ENCODE measurements around the gene SELENOF.

SELENOF gene

DNA sequence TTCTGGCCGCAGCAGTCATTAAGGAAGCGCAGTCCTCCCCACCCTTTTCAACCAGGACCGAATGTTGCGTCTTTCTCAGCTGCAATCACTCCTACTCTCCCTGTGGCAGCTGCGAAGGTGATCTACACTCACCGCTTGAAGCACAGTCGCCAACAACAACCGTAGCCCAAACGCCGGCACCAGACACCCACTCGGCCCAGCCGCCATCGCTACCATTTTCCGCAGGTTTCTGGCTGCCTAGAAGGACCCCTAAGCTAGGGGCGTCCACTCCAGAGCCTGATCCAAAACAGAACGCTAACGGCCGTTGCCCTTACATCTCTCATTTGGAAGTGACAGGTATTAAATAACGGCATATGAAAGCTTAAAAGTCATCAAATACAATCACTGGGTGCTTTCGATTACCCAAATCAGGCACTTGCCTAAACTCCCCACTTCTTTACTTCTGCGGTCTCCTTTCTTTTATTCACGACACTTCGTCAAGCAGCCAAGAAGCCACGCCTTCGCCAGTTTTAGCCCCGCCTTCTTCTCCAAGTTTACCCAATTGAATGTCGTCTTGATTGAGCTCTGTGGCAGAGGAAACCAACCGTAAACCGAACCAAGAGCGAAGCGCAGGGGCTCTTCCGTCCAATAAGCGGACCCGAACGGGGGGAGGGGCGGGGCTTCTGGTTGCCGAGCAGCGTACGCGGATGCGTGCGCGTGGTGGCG, at the start of gene SELENOF:
TSS of gene SELENOF (minus strand) at position 231 of the 705 bp plus-strand sequence. CDS start at position 216, 15 bp downstream.
- peak; percentile 98 for DNase-seq (ENCODE audit: low spot score)

DNA sequence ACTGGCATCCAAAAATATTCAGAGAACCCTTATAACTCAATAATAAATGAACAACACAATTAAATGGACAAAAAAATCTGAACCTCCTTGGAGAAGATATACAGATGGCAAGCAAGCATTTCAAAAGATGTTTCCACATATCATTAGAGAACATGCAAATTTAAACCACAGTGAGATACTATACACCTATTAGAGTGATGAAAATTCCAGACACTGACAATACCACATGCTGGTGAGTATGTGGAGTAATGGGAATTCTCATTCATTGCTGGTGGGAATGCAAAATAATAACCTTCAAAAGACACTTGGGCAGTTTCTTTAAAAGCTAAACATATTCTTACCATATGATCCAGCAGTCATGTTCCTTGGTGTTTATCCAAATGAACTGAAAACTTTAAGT, 46.6 kb upstream of the SELENOF start:
- no peak for DNase-seq (ENCODE audit: low spot score)

DNA sequence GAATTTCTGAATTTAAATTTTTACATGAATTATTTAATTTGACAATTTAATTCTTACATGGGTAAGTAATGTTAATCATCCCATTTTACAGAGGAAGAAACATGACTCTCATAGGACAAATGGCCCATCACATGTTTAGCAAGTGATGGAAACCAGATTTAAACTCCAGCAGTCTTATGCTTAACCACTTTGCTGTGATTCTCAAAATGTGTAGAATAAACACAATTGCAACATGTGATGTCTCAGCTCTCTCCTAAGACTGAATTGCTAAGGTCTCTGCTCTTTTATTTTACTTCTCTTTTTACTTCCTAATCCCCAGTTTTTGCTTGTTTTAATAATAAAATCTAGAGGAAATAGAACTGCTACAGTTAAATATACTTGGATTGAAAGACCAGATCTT, 43.3 kb upstream of the SELENOF start:
- no peak for DNase-seq (ENCODE audit: low spot score)

DNA sequence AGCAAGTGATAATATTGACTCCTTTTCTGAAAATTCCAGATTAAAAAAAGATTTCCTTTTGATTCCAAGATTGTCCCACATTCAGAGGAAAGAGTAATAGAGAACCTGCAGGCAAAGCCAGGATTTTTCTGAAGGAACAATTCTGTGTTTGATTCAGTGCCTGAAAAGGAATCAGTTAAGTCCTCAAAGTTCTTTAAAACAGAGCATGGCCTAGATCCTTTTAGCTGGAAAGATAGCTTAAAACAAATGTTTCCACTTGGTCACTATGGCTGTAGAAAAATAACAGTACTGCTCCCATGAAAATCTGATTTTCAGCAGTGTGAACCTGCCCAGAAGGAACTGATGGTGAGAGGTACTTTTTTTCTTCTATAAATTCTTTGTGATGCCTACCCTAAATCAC, 42.3 kb upstream of the SELENOF start:
- no peak for DNase-seq (ENCODE audit: low spot score)

DNA sequence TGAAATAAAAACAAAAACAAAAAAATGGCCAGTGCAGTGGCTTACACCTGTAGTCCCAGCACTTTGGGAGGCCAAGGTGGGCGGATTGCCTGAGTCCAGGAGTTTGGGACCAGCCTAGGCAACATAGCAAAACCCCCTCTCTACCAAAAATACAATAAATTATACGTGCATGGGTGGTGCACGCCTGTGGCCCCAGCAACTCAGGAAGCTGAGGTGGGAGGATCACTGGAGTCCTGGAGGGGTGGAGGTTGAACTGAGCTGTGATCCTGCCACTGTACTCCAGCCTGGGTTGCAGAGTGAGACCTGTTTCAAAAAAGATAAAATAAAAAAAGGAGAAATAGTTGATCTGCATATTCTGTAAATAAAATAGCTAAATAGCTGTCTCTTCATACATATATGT, 41.8 kb upstream of the SELENOF start:
- DNase-seq (ENCODE audit: low spot score): no peak

DNA sequence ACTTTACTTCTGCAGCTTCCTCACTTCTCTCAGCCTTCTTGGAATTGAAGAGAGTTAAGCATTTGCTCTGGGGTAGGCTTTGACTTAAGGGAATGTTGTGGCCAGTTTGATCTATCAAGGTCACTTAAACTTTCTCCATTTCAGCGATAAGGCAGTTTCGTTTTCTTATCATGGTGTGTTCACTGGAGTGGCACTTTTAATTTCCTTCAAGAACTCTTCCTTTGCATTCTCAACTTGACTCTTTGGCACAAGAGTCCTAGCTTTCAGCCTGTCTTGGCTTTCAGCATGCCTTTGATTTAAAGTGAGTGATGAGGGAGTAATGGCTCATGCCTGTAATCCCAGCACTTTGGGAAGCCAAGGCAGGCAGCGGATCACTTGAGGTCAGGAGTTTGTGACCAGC, 39.2 kb upstream of the SELENOF start:
- DNase-seq (ENCODE audit: low spot score): no peak

DNA sequence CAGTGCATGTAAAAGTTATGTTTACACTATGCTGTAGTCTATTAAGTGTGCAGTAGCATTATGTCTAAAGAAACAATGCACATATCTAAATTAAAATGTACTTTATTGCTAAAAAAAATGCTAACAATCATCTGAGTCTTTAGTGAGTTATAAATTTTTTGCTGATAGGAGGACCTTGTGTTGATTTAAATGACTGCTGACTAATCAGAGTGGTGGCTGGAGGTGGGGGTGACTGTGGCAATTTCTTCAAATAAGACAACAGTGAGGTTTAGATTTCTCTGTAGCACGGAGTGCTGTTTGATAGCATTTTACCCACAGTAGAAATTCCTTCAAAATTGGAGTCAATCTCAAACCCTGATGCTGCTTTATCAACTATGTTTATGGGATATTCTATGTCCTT, 37.5 kb upstream of the SELENOF start:
- no peak for DNase-seq (ENCODE audit: low spot score)

DNA sequence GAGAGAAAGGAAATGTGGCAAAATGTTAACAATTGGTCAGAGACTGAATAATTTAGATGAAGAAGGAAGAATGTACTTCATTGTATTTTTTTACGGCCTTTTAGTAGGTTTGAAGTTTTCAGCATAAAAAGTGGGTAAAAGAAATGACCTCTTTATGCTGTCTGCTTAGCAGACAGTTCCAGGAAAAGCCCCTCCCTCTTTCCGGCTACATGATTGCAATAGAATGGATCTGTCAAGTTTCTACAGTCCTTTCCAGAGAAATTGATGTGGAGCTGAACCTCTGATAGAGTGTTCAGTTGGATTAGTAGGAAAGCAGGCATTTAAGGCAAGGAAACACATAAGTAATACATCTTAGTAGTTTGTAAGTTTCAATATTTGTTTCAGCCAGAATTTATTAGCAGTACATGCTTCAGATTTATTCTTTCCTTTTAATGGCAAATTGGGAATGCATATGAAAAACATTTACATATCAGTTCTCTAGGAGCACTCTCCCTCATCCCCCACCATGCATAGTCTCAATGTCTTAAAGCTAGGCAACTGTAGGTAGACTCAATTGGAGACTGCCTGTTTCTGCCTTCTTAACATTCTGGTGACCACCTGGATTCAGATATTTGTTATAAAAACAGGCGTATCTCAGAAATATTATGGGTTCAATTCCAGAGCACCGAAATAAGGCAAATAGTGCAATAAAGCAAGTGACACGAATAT, 36.9 kb upstream of the SELENOF start:
- DNase-seq (ENCODE audit: low spot score): no peak

DNA sequence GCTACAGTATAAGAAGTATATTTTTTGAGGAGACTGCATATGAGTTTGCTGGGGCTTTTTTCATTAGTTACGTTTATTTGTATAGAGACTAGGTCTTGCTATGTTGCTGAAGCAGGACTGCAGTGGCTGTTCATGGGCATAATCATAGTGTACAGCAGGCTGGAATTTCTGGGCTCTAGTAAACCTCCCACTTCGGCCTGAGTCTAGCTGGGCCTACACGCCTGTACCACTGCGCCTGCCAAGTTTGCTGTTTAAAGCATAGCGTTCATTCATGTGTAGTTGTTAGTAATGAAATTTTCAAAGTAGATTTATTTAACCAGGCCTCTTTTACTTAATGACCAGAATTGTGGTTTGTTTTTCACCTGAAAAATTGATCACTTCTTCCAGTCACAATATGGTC, 34.3 kb upstream of the SELENOF start:
- DNase-seq (ENCODE audit: low spot score): no peak

DNA sequence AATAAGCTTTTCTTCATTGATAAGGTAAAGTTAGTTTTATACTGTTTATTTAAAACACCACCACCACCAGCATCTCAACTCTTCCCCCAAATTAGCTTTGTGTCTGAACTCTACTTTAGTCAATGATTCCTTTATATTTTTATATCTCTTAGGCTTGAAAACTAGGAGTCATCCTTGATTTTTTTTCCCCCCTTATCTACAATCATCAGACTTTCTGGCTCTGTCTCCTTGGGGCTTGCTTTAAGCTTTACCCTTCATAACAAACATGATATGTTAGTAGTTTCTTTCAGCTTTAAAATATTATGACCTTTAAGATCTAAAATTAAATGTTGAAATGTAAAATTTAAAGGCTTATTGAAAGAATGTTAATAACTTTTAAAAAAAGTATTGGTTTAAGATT, 28.8 kb upstream of the SELENOF start:
- no peak for DNase-seq (ENCODE audit: low spot score)

DNA sequence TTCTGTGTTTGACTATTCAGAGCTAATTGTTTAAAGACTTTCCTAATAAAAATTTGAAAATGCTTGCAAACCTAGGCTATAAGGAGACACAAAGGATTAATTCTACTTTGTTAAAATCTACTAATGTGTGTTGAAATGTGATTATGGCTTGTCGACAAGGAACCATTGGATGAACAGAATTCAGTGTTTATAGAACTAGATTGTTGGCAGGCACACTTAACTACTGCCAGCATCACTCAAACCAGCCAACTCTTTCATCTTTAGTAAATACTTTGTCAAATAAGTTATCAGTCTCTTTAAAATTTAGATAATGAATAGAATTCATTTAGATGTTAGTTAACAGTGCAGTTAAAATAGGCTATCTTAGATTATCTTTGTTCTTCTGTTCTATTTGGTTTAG, 28.1 kb upstream of the SELENOF start:
- no peak for DNase-seq (ENCODE audit: low spot score)

DNA sequence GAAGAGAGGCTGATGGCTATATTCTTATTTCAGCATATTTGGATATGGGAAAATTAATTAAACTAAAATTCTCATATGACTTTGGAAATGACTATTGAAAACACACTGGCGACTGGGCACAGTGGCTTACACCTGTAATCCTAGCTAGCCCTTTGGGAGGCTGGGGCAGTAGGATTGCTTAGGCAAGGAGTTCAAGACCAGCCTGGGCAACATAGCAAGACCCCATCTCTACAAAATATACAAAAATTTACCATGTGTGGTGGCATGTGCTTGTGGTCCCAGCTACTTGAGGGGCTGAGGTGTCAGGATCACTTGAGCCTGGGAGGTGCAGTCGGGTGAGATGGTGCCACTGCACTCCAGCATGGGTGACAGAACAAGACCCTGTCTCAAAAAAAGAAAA, 26.7 kb upstream of the SELENOF start:
- DNase-seq (ENCODE audit: low spot score): no peak

DNA sequence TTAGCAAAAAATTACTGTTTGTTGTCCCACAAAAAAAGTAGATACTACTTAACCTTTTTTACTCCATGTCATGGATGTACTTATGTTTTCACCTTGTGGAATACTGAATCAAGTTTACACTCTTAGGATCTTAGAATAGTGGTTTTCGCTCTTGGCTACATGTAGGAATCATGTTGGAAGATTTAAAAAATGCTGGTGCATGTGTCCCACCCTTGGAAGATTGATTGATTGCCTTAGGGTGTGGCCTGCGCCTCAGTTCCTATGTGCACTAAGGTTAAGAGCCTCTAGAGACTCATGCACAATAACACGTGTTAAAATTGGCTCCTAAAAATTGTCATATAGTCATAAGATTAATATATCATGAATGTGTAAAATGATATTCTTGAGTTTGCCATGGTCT, 25.5 kb upstream of the SELENOF start:
- DNase-seq (ENCODE audit: low spot score): no peak

DNA sequence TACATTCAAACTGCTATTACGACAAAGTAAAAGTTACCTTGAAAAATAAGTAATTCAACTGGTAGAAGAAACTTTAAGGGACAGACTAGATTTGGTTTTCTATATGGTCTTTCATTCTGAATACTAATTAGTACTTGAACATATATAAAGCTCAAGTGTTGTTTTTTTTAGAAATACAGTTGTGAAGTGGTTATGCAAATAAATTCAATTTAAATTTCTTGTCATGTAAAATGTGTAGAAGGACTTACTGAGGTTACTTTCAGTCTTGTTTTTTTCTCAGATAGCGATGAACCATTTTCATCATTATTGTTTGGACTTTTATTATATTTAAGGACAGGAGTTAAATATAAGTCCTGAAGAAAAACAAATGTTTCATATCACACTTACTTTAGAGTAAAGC, 24.9 kb upstream of the SELENOF start:
- DNase-seq (ENCODE audit: low spot score): no peak

DNA sequence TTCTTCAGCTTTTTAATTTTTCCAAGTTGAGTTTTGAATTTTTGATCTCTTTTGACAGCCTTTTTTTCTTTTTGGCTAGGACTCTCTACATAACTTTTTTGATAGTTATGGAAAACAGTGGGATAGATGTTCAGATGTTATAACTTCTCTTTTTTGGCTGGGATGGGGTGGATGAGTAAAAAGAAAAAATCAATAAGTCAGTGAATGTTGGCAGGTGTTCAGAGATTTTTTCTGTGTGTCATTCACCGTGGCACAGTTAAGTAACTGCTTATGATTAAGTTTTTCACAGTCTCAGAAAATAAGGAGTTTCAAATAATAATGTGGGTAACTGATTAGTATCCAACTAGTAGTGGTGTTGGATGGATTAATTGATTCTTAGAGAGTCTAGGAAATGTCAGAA, 24.5 kb upstream of the SELENOF start:
- no peak for DNase-seq (ENCODE audit: low spot score)

DNA sequence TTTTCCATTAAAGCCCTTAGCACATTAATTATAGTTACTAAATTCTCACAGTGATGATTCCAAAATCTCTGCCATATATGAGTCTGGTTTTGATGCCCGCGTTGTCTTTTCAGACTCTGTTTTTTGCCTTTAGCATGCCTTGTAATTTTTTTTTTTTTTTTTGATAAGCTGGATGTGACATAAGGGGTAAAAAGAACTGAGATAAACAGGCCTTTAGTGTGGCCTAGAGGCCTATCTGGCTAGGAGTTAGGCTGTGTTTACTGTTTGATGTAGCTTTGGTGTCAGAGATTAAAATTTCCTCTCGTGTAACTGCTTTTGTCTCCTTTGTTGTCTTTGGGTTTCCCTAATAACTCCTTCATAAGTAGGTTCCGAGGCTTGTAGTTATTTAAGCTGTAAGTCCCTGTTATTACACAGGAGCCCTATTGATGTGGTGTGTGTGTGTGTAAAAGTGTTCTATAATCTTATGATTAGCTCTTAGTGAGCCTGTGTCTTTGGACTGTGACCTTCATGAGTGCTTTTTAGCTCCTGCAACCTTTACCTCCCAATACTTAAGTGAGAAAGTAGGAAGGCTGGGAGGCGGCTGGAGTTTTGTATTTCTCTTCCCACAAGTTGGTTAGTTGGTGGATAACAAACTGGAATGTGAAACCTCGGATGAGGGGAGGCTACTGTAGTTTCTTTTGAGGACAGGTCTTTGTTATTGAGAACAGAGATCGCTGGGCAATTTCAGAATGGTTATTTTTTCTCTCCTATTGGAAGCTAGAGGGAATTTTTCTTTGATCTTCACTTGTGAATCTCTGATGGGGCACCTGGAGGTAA, 19.8 kb upstream of the SELENOF start:
- DNase-seq (ENCODE audit: low spot score): no peak

DNA sequence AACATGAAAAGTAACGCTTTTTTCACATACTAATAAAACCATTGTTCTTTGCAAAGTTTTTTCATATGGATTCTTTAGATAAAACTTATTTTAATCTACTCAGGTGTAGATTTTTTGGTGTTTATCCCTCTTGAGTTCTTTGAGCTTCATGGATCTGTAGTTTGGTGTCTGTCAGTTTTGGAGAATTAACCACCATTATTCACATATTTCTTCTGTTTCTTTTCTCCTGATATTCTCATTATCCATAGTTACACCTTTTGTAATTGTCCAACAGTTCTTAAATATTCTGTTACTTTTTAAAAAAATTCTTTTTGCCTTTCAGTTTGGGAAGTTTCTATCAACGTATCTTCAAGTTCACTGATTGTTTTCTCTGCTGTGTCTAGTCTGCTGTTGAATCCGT, 19.1 kb upstream of the SELENOF start:
- no peak for DNase-seq (ENCODE audit: low spot score)

DNA sequence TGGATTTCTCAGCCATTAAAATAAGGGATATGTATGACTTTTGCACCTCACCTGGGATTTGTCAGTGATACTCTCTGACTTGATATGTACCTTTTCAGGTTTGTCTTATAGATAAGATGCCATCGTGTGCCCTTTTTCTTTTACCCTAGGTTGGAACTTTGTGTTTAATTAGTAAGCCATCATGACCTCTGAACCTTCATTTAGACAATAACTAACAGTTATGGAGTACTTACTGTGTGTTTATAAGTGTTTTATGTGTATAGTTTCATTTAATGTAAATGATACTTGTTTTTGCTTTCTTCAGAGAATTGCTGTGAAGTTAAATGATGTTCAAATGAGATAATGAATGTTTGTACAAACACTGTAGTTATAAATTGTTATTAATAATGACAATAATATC, 14.9 kb upstream of the SELENOF start:
- DNase-seq (ENCODE audit: low spot score): no peak

DNA sequence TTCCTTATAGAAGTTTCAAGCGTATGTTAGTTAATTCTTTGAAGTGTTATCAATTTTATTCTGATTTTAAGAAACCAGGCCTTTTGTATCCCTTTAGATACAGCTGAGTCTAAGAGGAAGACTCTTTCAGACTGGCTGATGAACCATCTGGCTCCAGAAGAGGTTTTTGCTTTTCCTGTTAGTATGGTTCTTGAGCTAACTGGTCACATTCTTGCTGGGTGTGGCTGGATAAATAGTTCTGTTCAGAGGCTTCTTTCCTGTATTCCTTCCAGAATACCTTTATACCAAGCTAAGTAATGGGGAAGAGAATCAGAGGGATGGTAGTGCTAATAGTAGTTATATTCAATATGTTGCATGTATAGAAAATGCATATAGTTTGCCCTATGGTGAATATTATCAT, 13.0 kb upstream of the SELENOF start:
- DNase-seq (ENCODE audit: low spot score): peak; percentile 15

DNA sequence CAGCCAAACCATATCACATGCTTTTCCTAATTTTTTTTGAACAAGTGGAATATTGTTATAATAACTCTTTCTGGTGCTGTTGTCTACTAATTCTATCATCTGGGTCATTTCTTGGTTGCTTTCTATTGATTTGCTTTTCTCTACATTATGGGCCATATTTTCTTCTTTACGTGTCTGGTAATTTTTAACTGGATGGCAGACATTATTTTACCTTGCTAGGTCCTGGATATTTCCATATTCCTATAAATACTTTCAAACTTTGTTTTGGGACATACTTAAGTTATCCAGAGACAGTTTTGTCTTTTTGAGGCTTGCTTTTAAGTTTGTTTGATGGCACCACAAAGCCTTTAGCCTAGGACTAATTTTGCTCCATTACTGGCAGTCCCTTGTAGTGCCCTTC, 11.8 kb upstream of the SELENOF start:
- no peak for DNase-seq (ENCODE audit: low spot score)

DNA sequence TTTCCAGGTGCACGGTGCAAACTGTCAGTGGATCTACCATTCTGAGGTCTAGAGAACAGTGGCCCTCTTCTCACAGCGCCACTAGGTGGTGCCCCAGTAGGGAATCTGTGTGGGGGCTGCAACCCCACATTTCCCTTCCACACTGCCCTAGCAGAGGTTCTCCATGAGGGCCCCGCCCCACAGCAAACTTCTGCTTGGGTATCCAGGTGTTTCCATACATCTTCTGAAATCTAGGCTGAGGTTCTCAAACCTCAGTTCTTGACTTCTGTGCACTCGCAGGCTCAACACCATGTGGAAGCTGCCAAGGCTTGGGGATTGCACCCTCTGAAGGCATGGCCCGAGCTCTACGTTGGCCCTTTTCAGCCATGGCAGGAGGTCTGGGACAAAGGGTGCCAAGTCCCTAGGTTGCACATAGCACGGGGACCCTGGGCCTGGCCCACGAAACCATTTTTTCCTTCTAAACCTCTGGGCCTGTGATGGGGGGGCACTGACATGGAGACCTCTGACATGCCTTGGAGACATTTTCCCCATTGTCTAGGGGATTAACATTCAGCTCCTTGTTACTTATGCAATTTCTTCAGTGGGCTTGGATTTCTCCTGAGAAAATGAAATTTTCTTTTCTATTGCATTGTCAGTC, 10.5 kb upstream of the SELENOF start:
- no peak for DNase-seq (ENCODE audit: low spot score)

DNA sequence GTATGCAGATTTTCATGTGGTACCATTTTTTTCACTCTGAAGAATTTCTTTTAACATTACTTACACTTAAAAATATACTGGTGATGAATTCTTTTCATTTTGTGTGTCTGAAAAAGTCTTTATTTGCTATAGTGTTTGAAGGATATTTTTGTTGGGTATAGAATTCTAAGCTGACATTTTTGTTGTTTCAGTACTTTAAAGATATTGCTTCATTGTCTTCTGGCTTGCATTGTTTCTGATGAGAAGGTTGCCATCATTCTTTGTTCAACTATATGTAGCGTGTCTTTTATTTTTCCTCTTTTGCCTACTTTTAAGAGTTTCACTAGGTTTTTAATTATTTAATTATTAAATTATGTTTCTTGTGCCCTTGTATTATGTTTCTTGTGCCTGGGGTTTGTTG, 8.5 kb upstream of the SELENOF start:
- no peak for DNase-seq (ENCODE audit: low spot score)

DNA sequence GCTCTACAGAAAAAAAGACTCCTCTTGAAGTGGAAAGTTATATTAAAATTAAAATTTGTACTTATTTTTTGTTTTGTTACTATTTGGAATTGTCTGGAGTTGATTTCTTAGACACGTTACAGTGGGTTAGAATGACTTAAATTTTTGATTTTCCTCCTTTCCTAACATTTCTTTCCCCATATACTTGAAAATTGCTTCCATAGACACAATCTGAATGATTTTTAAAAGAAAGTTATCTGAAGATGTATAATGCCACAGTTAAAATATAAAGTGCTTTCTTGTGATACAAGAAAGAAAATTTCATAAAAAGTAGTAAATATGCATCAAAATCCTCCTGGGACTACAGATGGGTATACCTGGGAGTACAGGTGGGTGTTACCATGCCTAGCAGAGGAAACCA, 2.8 kb upstream of the SELENOF start:
- DNase-seq (ENCODE audit: low spot score): no peak

All from GM03348 (cell line).